Measurements from ENCODE around the gene ZNF821.

DNA sequence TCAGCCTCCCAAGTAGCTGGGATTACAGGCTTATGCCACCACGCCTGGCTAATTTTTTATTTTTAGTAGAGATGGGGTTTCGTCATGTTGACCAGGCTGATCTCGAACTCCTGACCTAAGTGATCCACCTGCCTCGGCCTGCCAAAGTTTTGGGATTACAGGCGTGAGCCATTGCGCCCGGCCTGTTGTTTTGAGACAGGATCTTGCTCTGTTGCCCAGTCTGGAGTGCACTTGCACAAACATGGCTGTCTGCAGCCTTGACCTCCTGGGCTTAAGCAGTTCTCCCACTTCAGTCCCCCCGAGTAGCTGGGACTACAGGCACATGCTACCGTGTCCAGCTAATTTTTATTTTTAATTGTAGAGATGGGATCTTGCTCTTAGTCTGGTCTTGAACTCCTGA lies 20.3 kb upstream of the ZNF821 start:
- TF ChIP-seq, protein P1, sequence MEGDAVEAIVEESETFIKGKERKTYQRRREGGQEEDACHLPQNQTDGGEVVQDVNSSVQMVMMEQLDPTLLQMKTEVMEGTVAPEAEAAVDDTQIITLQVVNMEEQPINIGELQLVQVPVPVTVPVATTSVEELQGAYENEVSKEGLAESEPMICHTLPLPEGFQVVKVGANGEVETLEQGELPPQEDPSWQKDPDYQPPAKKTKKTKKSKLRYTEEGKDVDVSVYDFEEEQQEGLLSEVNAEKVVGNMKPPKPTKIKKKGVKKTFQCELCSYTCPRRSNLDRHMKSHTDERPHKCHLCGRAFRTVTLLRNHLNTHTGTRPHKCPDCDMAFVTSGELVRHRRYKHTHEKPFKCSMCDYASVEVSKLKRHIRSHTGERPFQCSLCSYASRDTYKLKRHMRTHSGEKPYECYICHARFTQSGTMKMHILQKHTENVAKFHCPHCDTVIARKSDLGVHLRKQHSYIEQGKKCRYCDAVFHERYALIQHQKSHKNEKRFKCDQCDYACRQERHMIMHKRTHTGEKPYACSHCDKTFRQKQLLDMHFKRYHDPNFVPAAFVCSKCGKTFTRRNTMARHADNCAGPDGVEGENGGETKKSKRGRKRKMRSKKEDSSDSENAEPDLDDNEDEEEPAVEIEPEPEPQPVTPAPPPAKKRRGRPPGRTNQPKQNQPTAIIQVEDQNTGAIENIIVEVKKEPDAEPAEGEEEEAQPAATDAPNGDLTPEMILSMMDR (conservative IDR thresholded peaks at IDR 0.05; ENCODE audit: low read length), result no peak
- no peak for TF ChIP-seq EZH2phosphoT487 (IDR thresholded peaks at IDR 0.05; ENCODE audit: borderline replicate concordance)

Data from Loucy (cell line).